ENCODE results near the gene AGAP1. TPM values are rescaled to one million over a fixed set of nuclear protein-coding genes. Genes with fewer than 3 reads are reported as not detected.

Gene AGAP1
- total RNA-seq, 1 experiment from 2014 or later: 25.8 TPM

- DNase-seq: no peak
- H3K14ac ChIP-seq (ENCODE audit: insufficient read depth, low read length): no peak overlapping the region
- Mint-ChIP-seq H3K4me3 (no peak overlapping the region), H3K36me3 (ENCODE audit: insufficient read depth in 1 of 3, low read depth in 3 of 3) (peaks cover 0 to 4% (median 0%) of the 10 kb centered on the region in 3 experiments; a peak in 1 of 7 replicates), H3K9me3 (peaks cover 4% of the 10 kb centered on the region in 2 experiments; a peak in 3 of 5 replicates), H3K27me3 (ENCODE audit: low read depth) (peaks cover 2% of the 10 kb centered on the region; the same call in 1 of the 2 replicates), H3K27ac (no peak overlapping the region), H3K4me1 (peaks cover 0 to 4% of the 10 kb centered on the region in 2 experiments; a peak in 1 of 4 replicates)
- no peak overlapping the region for H3K18ac ChIP-seq (ENCODE audit: insufficient read length, low read depth, low read length)
- TF ChIP-seq, protein P1, sequence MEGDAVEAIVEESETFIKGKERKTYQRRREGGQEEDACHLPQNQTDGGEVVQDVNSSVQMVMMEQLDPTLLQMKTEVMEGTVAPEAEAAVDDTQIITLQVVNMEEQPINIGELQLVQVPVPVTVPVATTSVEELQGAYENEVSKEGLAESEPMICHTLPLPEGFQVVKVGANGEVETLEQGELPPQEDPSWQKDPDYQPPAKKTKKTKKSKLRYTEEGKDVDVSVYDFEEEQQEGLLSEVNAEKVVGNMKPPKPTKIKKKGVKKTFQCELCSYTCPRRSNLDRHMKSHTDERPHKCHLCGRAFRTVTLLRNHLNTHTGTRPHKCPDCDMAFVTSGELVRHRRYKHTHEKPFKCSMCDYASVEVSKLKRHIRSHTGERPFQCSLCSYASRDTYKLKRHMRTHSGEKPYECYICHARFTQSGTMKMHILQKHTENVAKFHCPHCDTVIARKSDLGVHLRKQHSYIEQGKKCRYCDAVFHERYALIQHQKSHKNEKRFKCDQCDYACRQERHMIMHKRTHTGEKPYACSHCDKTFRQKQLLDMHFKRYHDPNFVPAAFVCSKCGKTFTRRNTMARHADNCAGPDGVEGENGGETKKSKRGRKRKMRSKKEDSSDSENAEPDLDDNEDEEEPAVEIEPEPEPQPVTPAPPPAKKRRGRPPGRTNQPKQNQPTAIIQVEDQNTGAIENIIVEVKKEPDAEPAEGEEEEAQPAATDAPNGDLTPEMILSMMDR (conservative IDR thresholded peaks at IDR 0.05): no peak
- WGBS (ENCODE audit: extremely low coverage, insufficient read length, low lambda C conversion rate): no CpG with 5 or more reads among the region's 3 CpGs
- H4K8ac ChIP-seq (replicated peaks; ENCODE audit: insufficient read length, low read depth, low read length): no peak overlapping the region
- H3K9me3 ChIP-seq (ENCODE audit: control insufficient read depth, low read depth, low read length): no peaks in the 10 kb centered on the region
- H2BK5ac ChIP-seq (ENCODE audit: insufficient read length, low read length): no peak overlapping the region
- H3K4me2 ChIP-seq (ENCODE audit: insufficient read depth, insufficient read length, low read length): no peak overlapping the region
- no peaks in the 10 kb centered on the region for H3K23me2 ChIP-seq (ENCODE audit: insufficient read length, low read depth, low read length, poor library complexity, severe bottlenecking)
- no peak overlapping the region for H3K27ac ChIP-seq (ENCODE audit: insufficient read length, low read depth, low read length)
- no peaks in the 10 kb centered on the region for H3K27me3 ChIP-seq (ENCODE audit: insufficient read depth, low read length)
- H3K4me1 ChIP-seq (ENCODE audit: insufficient read depth, low read length): no peaks in the 10 kb centered on the region
- no peak overlapping the region for H3K9ac ChIP-seq (ENCODE audit: extremely low read depth, insufficient read length, low read length)
- H3K23ac ChIP-seq (ENCODE audit: insufficient read length, low read depth, low read length): no peak overlapping the region
- no peak overlapping the region for H2AFZ ChIP-seq (ENCODE audit: low read length)
- H2BK12ac ChIP-seq (ENCODE audit: insufficient read length, low read depth, low read length): no peak overlapping the region
- H3K56ac ChIP-seq (ENCODE audit: insufficient read length, low read depth, low read length): no peak overlapping the region
- H2AK5ac ChIP-seq (ENCODE audit: insufficient read length, low read length): no peak overlapping the region
- H4K20me1 ChIP-seq (ENCODE audit: control insufficient read depth, insufficient read depth, insufficient read length): no peaks in the 10 kb centered on the region
- H3K79me2 ChIP-seq (ENCODE audit: insufficient read depth, low read length): no peaks in the 10 kb centered on the region
- H3K4ac ChIP-seq (ENCODE audit: low read depth, low read length): no peak overlapping the region
- H3K79me1 ChIP-seq (ENCODE audit: insufficient read depth, low read depth, low read length, poor library complexity, severe bottlenecking): no peaks in the 10 kb centered on the region
- H2BK120ac ChIP-seq (ENCODE audit: low read depth, low read length, poor library complexity, severe bottlenecking): no peak overlapping the region
- no peak overlapping the region for H3T11ph ChIP-seq (ENCODE audit: low read length)
- no peak overlapping the region for H4K5ac ChIP-seq (ENCODE audit: insufficient read length, low read depth, low read length)
- no peak overlapping the region for H2BK20ac ChIP-seq (ENCODE audit: low read depth, low read length, poor library complexity, severe bottlenecking)
- no peak overlapping the region for H2BK15ac ChIP-seq (ENCODE audit: low read depth, low read length)
- H4K91ac ChIP-seq (ENCODE audit: insufficient read length, low read depth, low read length): no peak overlapping the region
Observed at GRCh38 chr2:235447210-235447609, 46.6 kb upstream of the AGAP1 start.

Data from H9 (cell line).